ENCODE results near the gene MALRD1.

DNA sequence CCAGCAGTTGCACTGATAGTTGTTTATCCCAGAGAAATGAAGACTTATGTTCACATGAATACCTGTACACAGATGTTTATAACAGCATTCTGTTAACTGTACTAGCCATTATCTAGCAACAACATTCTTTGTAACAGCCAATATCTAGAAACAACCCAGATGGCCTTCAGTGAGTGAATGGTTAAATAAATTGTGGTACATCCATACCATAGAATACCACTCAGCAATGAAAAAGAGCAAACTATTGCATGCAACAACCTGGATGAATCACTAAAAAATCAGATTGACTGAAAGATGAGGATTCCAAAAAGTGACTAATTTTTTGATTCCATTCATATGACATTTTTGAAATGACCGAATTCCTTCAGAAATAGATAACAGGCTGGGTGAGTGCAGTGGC, 360.3 kb downstream of the MALRD1 start:
- TF ChIP-seq CTBP1 (IDR thresholded peaks at IDR 0.05; ENCODE audit: borderline replicate concordance) = no peak
- TF ChIP-seq, protein P1, sequence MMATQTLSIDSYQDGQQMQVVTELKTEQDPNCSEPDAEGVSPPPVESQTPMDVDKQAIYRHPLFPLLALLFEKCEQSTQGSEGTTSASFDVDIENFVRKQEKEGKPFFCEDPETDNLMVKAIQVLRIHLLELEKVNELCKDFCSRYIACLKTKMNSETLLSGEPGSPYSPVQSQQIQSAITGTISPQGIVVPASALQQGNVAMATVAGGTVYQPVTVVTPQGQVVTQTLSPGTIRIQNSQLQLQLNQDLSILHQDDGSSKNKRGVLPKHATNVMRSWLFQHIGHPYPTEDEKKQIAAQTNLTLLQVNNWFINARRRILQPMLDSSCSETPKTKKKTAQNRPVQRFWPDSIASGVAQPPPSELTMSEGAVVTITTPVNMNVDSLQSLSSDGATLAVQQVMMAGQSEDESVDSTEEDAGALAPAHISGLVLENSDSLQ (IDR thresholded peaks at IDR 0.05) = no peak
- TF ChIP-seq ELF4 (IDR thresholded peaks at IDR 0.05) = no peak
- TF ChIP-seq SUZ12 (IDR thresholded peaks at IDR 0.05) = no peak
- TF ChIP-seq HDGF (IDR thresholded peaks at IDR 0.05; ENCODE audit: borderline replicate concordance) = no peak
- no peak for TF ChIP-seq FOXA1 (IDR thresholded peaks at IDR 0.05)

Measured in HEK293T (cell line).